ENCODE measurements around the gene PKP1.
A peak's percentile ranks its signal among the peaks of the same experiment; 100 is the strongest.

Gene PKP1

DNA sequence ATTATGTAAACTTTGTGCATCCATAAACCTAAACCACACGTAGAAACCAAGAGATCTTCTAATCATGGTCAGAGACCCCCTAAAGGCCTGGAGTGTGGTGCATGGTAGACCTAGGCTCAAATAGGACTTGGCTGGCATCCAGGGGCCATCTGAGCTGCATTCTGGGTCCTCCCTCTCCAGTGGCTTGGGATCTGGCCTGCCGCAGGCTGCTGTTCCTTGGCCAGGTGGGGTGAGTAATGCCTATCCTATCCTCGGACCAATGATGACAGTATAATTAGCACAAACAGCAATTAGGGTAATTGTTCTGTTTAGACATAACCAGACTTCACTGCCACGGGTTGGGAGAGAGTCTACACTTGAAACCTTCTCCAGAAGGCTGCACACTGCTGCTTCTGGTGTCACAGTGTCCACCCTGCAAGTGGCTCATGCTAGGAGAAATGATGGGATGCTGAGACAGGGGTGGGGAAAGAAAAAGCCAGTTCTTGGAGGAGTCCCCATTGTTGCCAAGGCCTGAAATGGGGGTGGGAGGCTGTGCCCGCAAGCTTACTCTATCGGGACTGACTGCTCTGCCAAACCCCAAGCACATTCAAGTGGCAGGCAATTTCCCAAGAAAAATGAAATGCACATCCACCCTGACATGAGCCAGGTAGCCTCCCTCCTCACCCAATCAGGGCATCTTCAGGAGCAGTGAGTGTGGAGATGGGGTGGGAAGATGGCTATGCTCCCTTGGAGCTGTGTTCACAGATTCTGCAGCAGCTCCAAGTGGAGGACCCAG is 12.5 kb upstream of the PKP1 start:
- POLR2A ChIA-PET = no interaction called here

DNA sequence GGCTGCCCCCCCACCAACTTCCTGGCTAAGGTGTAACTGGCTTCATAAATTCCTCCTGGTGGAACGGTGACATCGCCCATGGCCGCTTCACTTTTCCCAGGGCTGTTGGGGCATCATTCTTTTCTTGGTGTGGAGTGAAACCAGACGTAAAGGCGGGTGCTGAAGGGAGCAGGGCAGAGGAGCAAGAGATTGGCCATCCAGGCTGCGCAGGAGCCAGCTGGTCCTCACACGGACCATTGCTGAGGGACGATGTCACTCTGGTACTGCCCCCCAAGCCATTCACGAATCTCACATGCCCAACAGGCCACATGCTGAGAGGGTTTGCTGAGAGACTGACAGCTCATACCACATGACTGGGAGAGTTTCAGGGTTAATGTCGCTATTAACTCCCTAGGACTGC is 10.5 kb upstream of the PKP1 start:
- ChIA-PET POLR2A (no interaction called here), CTCF (interaction anchor here (1.0 to 2.5 kb wide), 4 partner anchors 10 to 228 kb away, joined by 3 to 8 read pairs (median 4); no protein-coding TSS in a partner anchor)
- TF ChIP-seq, protein P1, sequence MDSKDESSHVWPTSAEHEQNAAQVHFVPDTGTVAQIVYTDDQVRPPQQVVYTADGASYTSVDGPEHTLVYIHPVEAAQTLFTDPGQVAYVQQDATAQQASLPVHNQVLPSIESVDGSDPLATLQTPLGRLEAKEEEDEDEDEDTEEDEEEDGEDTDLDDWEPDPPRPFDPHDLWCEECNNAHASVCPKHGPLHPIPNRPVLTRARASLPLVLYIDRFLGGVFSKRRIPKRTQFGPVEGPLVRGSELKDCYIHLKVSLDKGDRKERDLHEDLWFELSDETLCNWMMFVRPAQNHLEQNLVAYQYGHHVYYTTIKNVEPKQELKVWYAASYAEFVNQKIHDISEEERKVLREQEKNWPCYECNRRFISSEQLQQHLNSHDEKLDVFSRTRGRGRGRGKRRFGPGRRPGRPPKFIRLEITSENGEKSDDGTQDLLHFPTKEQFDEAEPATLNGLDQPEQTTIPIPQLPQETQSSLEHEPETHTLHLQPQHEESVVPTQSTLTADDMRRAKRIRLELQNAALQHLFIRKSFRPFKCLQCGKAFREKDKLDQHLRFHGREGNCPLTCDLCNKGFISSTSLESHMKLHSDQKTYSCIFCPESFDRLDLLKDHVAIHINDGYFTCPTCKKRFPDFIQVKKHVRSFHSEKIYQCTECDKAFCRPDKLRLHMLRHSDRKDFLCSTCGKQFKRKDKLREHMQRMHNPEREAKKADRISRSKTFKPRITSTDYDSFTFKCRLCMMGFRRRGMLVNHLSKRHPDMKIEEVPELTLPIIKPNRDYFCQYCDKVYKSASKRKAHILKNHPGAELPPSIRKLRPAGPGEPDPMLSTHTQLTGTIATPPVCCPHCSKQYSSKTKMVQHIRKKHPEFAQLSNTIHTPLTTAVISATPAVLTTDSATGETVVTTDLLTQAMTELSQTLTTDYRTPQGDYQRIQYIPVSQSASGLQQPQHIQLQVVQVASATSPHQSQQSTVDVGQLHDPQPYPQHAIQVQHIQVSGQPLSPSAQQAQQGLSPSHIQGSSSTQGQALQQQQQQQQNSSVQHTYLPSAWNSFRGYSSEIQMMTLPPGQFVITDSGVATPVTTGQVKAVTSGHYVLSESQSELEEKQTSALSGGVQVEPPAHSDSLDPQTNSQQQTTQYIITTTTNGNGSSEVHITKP (tag by site-specific recombination; IDR thresholded peaks at IDR 0.05) = peak; percentile 40
- no peak for TF ChIP-seq ZNF561 (tag by site-specific recombination; IDR thresholded peaks at IDR 0.05; ENCODE audit: borderline replicate concordance)
- TF ChIP-seq GLIS1 (tag by site-specific recombination; IDR thresholded peaks at IDR 0.05) = peak; percentile 52
- Histone ChIP-seq H3K36me3 (ENCODE audit: control insufficient read depth in 2 of 2, insufficient read depth in 1 of 2, low read length in 2 of 2) (no peaks in the 10 kb centered on the region), H3K27ac (ENCODE audit: extremely low read depth, low read depth, low read length) (no peak overlapping the region), H3K9me3 (ENCODE audit: control insufficient read depth, insufficient read depth, low read depth, low read length) (no peaks in the 10 kb centered on the region), H3K4me3 (ENCODE audit: low read depth, low read length) (no peak overlapping the region), H3K4me1 (ENCODE audit: control insufficient read depth, insufficient read depth, low read length) (no peaks in the 10 kb centered on the region)

More for the DNA sequence above, 12.5 kb upstream of the PKP1 start:
- no peak overlapping the region for H3K4me3 ChIP-seq (ENCODE audit: low read depth, low read length)
- TF ChIP-seq ZNF121 (tag by site-specific recombination; IDR thresholded peaks at IDR 0.05) (no peak), ZNF140 (tag by site-specific recombination; IDR thresholded peaks at IDR 0.05) (no peak), SCRT1 (tag by site-specific recombination; IDR thresholded peaks at IDR 0.05; ENCODE audit: borderline replicate concordance) (no peak)
- no peaks in the 10 kb centered on the region for H3K36me3 ChIP-seq (ENCODE audit: control insufficient read depth in 2 of 2, insufficient read depth in 1 of 2, low read length in 2 of 2)
- no peaks in the 10 kb centered on the region for H3K4me1 ChIP-seq (ENCODE audit: control insufficient read depth, insufficient read depth, low read length)
- no peaks in the 10 kb centered on the region for H3K9me3 ChIP-seq (ENCODE audit: control insufficient read depth, insufficient read depth, low read depth, low read length)
- no peak overlapping the region for H3K27ac ChIP-seq (ENCODE audit: extremely low read depth, low read depth, low read length)
- CTCF ChIA-PET = interaction anchor here (0.5 to 2.5 kb wide), 2 partner anchors 16 to 76 kb away, joined by 3 to 8 read pairs; no protein-coding TSS in a partner anchor

DNA sequence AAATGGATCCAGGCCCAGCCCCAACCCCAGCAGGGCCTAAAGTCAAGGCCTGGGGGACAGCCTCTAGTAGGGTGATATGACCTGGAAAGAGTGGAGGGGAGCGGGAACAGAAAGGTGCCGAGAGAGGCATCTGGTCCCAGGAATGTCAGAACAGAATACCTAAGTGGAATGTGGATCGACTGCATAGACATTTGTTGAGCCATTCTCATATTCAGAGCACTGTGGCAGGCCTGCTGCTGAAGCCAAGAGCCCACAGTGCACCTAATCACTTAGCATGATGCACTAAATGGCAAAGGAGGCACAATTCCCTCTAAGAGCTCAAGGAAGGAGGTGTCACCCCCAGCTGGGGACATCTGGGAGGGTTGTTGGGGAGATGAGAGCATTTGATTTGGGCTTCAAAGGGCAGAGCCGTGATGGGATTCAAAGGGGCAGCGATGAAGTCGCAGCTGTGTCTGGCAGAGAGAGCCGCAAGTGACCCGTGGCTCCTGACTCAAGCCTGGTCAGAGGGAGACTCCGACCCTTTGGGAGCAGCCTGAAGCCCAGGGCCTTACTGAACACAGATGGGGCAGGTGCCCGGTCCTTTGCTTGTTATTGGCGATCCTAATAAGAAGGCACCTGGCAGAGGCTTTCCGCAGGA is 8.6 kb upstream of the PKP1 start:
- no peak for TF ChIP-seq ZNF416 (tag by site-specific recombination; IDR thresholded peaks at IDR 0.05)
- TF ChIP-seq ZNF175 (tag by site-specific recombination; IDR thresholded peaks at IDR 0.05) = no peak
- TF ChIP-seq FEZF1 (tag by site-specific recombination; IDR thresholded peaks at IDR 0.05) = no peak
- no peak for TF ChIP-seq SCRT2 (tag by site-specific recombination; IDR thresholded peaks at IDR 0.05)
- Histone ChIP-seq H3K27ac (ENCODE audit: extremely low read depth, low read depth, low read length) (no peak overlapping the region), H3K36me3 (ENCODE audit: control insufficient read depth in 2 of 2, insufficient read depth in 1 of 2, low read length in 2 of 2) (no peaks in the 10 kb centered on the region), H3K4me3 (ENCODE audit: low read depth, low read length) (no peak overlapping the region), H3K9me3 (ENCODE audit: control insufficient read depth, insufficient read depth, low read depth, low read length) (no peaks in the 10 kb centered on the region), H3K4me1 (ENCODE audit: control insufficient read depth, insufficient read depth, low read length) (no peaks in the 10 kb centered on the region)
- POLR2A ChIA-PET = no interaction called here
- CTCF ChIA-PET = no interaction called here

DNA sequence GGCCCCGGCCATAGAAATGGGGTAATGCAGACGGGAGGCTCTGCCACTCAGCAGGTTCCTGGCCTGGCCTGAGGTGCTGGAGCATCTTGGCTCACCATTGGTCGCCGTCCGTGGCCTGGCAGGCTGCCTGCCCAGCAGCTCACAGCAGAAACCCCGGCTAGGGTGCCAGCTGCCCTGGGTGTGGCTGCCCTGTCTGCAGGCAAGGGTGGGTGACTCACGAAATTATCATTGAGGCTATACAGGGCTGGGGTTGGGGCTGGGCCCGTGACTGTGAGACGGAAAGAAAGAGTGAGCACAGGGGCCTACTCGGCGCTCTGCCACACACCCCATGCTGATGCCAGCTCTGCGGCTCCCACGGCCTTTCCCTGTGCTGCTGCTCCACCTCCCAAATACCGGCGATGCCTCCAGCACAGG is 8.0 kb upstream of the PKP1 start:
- no peak for TF ChIP-seq ZNF521 (tag by site-specific recombination; IDR thresholded peaks at IDR 0.05)
- peak; percentile 55 for TF ChIP-seq ZIC2 (tag by site-specific recombination; IDR thresholded peaks at IDR 0.05)
- no peak for TF ChIP-seq ZNF404 (tag by site-specific recombination; IDR thresholded peaks at IDR 0.05)
- no peak for TF ChIP-seq ZBTB48 (tag by site-specific recombination; IDR thresholded peaks at IDR 0.05)
- peak; percentile 51 for TF ChIP-seq KLF1 (tag by site-specific recombination; IDR thresholded peaks at IDR 0.05)
- H3K36me3 ChIP-seq (ENCODE audit: control insufficient read depth in 2 of 2, insufficient read depth in 1 of 2, low read length in 2 of 2) = no peaks in the 10 kb centered on the region
- no peaks in the 10 kb centered on the region for H3K9me3 ChIP-seq (ENCODE audit: control insufficient read depth, insufficient read depth, low read depth, low read length)
- CTCF ChIA-PET = no interaction called here
- no peak overlapping the region for H3K27ac ChIP-seq (ENCODE audit: extremely low read depth, low read depth, low read length)
- no peak overlapping the region for H3K4me3 ChIP-seq (ENCODE audit: low read depth, low read length)
- POLR2A ChIA-PET = no interaction called here
- H3K4me1 ChIP-seq (ENCODE audit: control insufficient read depth, insufficient read depth, low read length) = no peaks in the 10 kb centered on the region

All from HEK293 (cell line).